Fibroblast of skin of back (primary cell): ENCODE data around the gene CNPY1.

Experiments used
- DNase-seq: peaks from one replicate; pipeline ENCODE4 v3.0.0-alpha.2; 2013

The CNPY1 gene

DNA sequence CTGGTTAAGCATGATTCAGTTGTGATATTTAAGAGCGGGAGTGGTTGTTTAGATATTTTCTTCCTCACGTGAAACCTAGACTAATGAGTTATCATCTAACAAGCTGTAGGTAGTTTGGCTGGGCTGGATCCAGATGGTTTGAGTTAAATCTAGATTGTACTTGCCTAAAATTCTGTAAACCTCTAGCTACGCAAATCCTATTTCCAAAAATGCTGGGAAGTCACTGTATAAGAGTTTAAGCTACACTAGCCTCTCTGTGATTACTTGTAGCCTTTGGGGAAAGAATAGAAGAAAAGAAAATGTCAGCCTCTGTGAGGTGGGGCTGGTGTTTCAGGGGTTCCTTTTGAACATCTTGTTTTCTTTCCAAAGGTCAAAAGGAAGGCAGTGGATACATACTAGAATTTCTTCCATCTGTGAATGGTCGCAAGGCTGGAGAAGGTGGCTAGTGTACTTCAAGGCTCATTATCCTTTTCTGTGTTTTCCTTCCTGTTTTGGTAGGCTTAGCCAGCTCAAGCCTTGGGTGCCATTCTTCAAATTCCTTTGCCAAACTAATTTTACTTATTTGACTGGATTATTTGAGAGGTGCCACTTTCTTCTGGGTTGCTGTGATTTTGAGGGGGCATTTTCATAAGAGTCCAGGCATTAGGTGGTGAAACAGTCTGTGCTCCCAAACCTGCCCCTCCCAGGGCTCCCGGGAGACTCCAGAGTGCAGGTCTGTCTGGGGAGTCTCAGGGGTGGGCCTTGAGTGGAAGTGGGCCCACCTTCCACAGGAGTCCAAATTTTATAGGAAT lies 93.7 kb downstream of the CNPY1 start:
- DNase-seq, result no peak

DNA sequence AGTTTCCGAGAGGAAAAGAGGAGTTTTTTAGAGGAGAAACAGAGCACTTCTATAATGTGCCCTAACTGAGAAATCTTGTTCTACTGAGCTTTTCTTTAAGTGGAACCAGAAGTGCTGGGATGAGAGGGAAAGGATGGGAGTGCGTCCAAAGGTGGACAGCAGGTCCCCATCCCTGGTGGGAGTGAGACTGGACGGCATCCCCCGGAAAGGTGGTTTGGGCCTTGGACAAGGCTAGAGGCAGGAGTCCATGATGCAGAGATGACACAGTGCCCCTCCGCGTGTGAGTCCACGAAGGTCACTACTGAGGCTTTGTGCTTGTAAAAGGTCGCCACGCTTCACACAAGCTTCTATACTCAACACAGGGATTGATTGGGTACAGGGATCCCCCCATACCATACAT lies 94.5 kb downstream of the CNPY1 start:
- no peak for DNase-seq
